PC-9 (cell line): ENCODE data around the gene DCAF7.

Source experiments
- EZH2 ChIP-seq: fragments of 200-600 bp; sonication (generic); IDR thresholded peaks from 2 replicates; pipeline ENCODE4 v1.8.0; 2017; ENCODE audit warnings: antibody characterized with exemption, low read depth
- TF ChIP-seq, protein P1 (sequence below): fragments of 200-600 bp; sonication (generic); conservative IDR thresholded peaks from 2 replicates; pipeline ENCODE4 v1.6.1; 2017; ENCODE audit warnings: mixed run types, antibody characterized with exemption, mild to moderate bottlenecking, moderate library complexity

DNA sequence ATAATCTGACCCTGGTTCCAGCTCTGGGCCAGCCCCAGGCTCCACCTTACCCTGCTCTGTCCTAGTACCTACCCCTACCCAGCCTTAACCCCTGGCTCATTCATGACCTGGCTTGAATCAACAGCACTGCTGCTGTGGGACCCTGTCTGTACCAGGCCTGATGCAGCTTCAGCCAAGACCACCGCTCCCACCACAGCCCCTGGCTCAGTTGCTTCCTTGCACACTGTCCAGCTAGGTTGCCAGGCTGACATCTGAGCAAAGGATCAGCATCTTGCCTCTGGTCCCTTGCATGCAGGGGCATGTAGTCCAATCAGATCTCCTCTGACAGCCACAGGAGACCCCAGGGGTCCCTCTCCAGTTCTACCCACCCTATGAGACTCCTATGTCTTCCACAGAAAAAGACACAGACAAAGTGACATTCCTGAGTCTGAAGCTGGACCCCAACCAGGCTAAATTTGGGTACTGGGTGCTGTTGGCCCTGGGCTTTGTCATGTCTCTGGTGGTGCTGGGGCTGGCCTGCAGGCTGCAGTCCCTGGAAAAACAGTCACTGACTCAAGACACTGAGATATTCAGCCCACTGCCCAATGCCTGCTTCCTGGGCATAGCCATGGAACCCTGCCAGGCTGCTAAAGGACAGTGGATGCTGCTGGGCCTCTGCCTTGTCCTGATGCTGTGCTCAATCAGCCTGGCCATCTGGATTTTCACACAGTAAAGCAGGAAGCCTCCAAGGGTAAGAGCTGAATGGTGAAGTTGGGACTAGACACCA lies 31.0 kb upstream of the DCAF7 start:
- TF ChIP-seq, protein P1, sequence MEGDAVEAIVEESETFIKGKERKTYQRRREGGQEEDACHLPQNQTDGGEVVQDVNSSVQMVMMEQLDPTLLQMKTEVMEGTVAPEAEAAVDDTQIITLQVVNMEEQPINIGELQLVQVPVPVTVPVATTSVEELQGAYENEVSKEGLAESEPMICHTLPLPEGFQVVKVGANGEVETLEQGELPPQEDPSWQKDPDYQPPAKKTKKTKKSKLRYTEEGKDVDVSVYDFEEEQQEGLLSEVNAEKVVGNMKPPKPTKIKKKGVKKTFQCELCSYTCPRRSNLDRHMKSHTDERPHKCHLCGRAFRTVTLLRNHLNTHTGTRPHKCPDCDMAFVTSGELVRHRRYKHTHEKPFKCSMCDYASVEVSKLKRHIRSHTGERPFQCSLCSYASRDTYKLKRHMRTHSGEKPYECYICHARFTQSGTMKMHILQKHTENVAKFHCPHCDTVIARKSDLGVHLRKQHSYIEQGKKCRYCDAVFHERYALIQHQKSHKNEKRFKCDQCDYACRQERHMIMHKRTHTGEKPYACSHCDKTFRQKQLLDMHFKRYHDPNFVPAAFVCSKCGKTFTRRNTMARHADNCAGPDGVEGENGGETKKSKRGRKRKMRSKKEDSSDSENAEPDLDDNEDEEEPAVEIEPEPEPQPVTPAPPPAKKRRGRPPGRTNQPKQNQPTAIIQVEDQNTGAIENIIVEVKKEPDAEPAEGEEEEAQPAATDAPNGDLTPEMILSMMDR = no peak
- no peak for TF ChIP-seq EZH2
